T-cell (primary cell): ENCODE results near the gene KBTBD8. TPM values are rescaled to one million over a fixed set of nuclear protein-coding genes. Genes with fewer than 3 reads are reported as not detected.

Experiments used
- ATAC-seq, 4 experiments: fragments of 200-7000 bp in 3 of 4; fragments of 150-1000 bp in 1 of 4; cut with Tn5 transposase; replicated peaks in 1 of 4; 1 replicate in 3 of 4; 2 replicates in 1 of 4; pipeline ENCODE4 v1.10.0; 2021; ENCODE audit warnings: moderate library complexity in 3 of 4, mild to moderate bottlenecking in 2 of 4, moderate number of reproducible peaks in 1 of 4
- CTCF ChIA-PET, 2 donors: fragments of 300-600 bp; sonication (Branson Sonifier 250); formaldehyde crosslinking; loops; one replicate each; lab custom pipeline; 2022; ENCODE audit warnings: antibody characterized with exemption in 2 of 2; lab: Charles Lee
- POLR2A ChIA-PET, 2 donors: fragments of 300-600 bp; sonication (Branson Sonifier 250); formaldehyde crosslinking; loops; one replicate each; lab custom pipeline; 2022; ENCODE audit warnings: antibody characterized with exemption in 2 of 2; lab: Charles Lee
- DNase-seq, 35 experiments: peaks; one replicate each; pipeline versions ENCODE4 v3.0.0 to v3.0.0-alpha.2; 2013 to 2023
- H3K27ac ChIP-seq: one replicate; pipeline ENCODE4 v1.5.1; 2013; ENCODE audit warnings: low read length
- H3K27me3 ChIP-seq, 2 experiments: replicated peaks in 1 of 2; 1 replicate in 1 of 2; 2 replicates in 1 of 2; pipeline versions ENCODE4 v1.6.1 to v1.7.0; 2013; ENCODE audit warnings: low read length in 1 of 2, mixed read lengths in 1 of 2; ENCODE audit not compliant: control insufficient read depth in 2 of 2, insufficient read depth in 2 of 2; ENCODE audit errors: extremely low read depth in 1 of 2
- H3K36me3 ChIP-seq, 2 donors: 1 replicate in 1 of 2; 2 replicates in 1 of 2; pipeline versions ENCODE4 v1.6.1 to v1.7.0; 2013; ENCODE audit warnings: low read length in 1 of 2; ENCODE audit not compliant: control insufficient read depth in 2 of 2, insufficient read depth in 1 of 2; ENCODE audit errors: extremely low read depth in 1 of 2
- H3K4me1 ChIP-seq, 2 experiments: 1 replicate in 1 of 2; 2 replicates in 1 of 2; pipeline versions ENCODE4 v1.6.1 to v1.7.0; 2013; ENCODE audit warnings: low read length in 2 of 2, mixed read lengths in 1 of 2; ENCODE audit not compliant: insufficient read depth in 2 of 2, control insufficient read depth in 1 of 2; ENCODE audit errors: extremely low read depth in 1 of 2
- H3K4me3 ChIP-seq, 2 donors: 1 replicate in 1 of 2; 2 replicates in 1 of 2; pipeline versions ENCODE4 v1.5.1 to v1.7.0; 2013; ENCODE audit warnings: mild to moderate bottlenecking in 2 of 2, low read length in 1 of 2, moderate library complexity in 1 of 2; ENCODE audit not compliant: control insufficient read depth in 1 of 2; ENCODE audit errors: extremely low read depth in 1 of 2
- H3K9me3 ChIP-seq: 2 replicates; pipeline ENCODE4 v1.7.0; 2013
- H3K27ac Mint-ChIP-seq, 2 donors: one replicate each; pipeline ENCODE4 v1.8.0; 2020 to 2021; ENCODE audit warnings: mild to moderate bottlenecking in 2 of 2, mixed read lengths in 2 of 2
- H3K27me3 Mint-ChIP-seq, 2 donors: one replicate each; pipeline ENCODE4 v1.8.0; 2021 to 2022; ENCODE audit warnings: mixed read lengths in 2 of 2
- H3K36me3 Mint-ChIP-seq: one replicate; pipeline ENCODE4 v1.8.0; 2021; ENCODE audit warnings: mixed read lengths
- H3K4me1 Mint-ChIP-seq, 3 donors: one replicate each; pipeline ENCODE4 v1.8.0; 2020 to 2022; ENCODE audit warnings: mixed read lengths in 3 of 3, mild to moderate bottlenecking in 1 of 3
- H3K4me3 Mint-ChIP-seq, 3 donors: one replicate each; pipeline ENCODE4 v1.8.0; 2020 to 2022; ENCODE audit warnings: mild to moderate bottlenecking in 3 of 3, mixed read lengths in 3 of 3, moderate library complexity in 3 of 3
- H3K9me3 Mint-ChIP-seq, 3 donors: one replicate each; pipeline ENCODE4 v1.8.0; 2020 to 2022; ENCODE audit warnings: mixed read lengths in 3 of 3
- WGBS: methylation state at CpG from one replicate; pipeline ENCODE4 v1.1.5; 2013; ENCODE audit warnings: missing lambda C conversion rate; ENCODE audit not compliant: insufficient coverage; 5-methylcytosine and 5-hydroxymethylcytosine counted together
- total RNA-seq, 35 experiments: library from RNA in 6 of 35; stranded (reverse) in 6 of 35; fragments of 120-200 nt in 1 of 35; gene quantifications; one replicate each; pipeline versions ENCODE4 v1.2.1 to v1.2.4 and lab custom pipeline; 2013 to 2026

The KBTBD8 gene
- total RNA-seq, 5 donors from 2014 or later (not counting 1 experiment from before 2014, with no cell fraction given), result 3.3 to 11.5 (median 6.1) TPM

- Mint-ChIP-seq H3K4me3 (no peak overlapping the region), H3K27me3 (peaks cover 21 to 28% of the 10 kb centered on the region in 2 donors), H3K4me1 (peaks cover 5 to 7% (median 6%) of the 10 kb centered on the region in 3 donors), H3K36me3 (no peaks in the 10 kb centered on the region), H3K9me3 (no peaks in the 10 kb centered on the region), H3K27ac (no peak overlapping the region)
- H3K27ac ChIP-seq, result no peak overlapping the region
- peaks cover 2 to 6% of the 10 kb centered on the region in 2 experiments for H3K4me1 ChIP-seq
- H3K36me3 ChIP-seq, result no peaks in the 10 kb centered on the region
- ATAC-seq (no peak), DNase-seq (no peak)
- H3K27me3 ChIP-seq, result no peaks in the 10 kb centered on the region
- CTCF ChIA-PET, result no interaction called here
- H3K9me3 ChIP-seq, result no peaks in the 10 kb centered on the region
- POLR2A ChIA-PET, result no interaction called here
- WGBS, result 67% methylated on average over 1 of the region's 3 CpGs
- H3K4me3 ChIP-seq, result no peak overlapping the region
These were observed 5.0 kb upstream of the KBTBD8 start for GRCh38 chr3:66993082-66993481.

DNA sequence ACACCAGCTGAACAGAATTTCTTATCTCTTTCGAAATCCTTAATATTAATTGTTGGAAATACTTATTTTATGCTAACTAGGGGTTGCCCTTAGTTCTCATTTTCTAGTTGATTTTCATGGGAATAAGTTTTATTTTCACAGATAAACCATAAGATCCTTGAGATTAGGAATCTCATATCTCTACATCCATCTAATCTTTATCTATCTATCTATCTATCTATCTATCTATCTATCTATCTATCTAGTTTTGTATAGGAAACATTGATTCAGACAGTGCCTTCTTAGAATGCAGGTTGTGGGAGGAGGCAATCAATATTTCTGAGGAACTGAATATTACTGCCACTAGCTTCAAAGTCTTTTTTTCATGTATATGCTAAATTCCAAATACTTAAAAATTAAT is 3.5 kb upstream of the KBTBD8 start:
- no CpG with 5 or more reads among the region's 1 CpG for WGBS
- Histone ChIP-seq H3K9me3 (no peaks in the 10 kb centered on the region), H3K4me3 (no peak overlapping the region), H3K27me3 (no peaks in the 10 kb centered on the region), H3K27ac (no peak overlapping the region), H3K36me3 (no peaks in the 10 kb centered on the region), H3K4me1 (peaks cover 6 to 14% of the 10 kb centered on the region in 2 experiments)
- Mint-ChIP-seq H3K27me3 (peaks cover 21 to 28% of the 10 kb centered on the region in 2 donors), H3K27ac (no peak overlapping the region), H3K9me3 (no peaks in the 10 kb centered on the region), H3K4me3 (no peak overlapping the region), H3K36me3 (no peaks in the 10 kb centered on the region), H3K4me1 (peaks cover 14 to 16% (median 15%) of the 10 kb centered on the region in 3 donors)
- no peak for DNase-seq
- CTCF ChIA-PET, result interaction anchor here in 1 of 2 donors (1.0 kb wide), 1 partner anchor 22 kb away, joined by 3 read pairs; no protein-coding TSS in a partner anchor
- ATAC-seq, result no peak
- POLR2A ChIA-PET, result no interaction called here

GRCh38 chr3:66996696-66997095 is 1.4 kb upstream of the KBTBD8 start:
- no peak overlapping the region for H3K4me3 Mint-ChIP-seq
- POLR2A ChIA-PET, result no interaction called here
- WGBS, result 94% methylated on average over 2 of the region's 4 CpGs

GRCh38 chr3:66997560-66998112 is 471 bp upstream of the KBTBD8 start:
- Mint-ChIP-seq H3K4me1 (peaks cover 22 to 33% (median 32%) of the 10 kb centered on the region in 3 donors), H3K36me3 (peaks cover 7% of the 10 kb centered on the region), H3K27ac (peak overlapping the region; percentile 84 to 92), H3K9me3 (no peaks in the 10 kb centered on the region), H3K27me3 (peaks cover 19 to 26% of the 10 kb centered on the region in 2 donors), H3K4me3 (peak overlapping the region; percentile 90 to 95 (median 93))
- Histone ChIP-seq H3K27ac (no peak overlapping the region), H3K36me3 (no peaks in the 10 kb centered on the region), H3K4me3 (peak overlapping the region in 1 of 2 donors; percentile 69), H3K9me3 (no peaks in the 10 kb centered on the region), H3K4me1 (peaks cover 6 to 14% of the 10 kb centered on the region in 2 experiments), H3K27me3 (no peaks in the 10 kb centered on the region)
- POLR2A ChIA-PET, result interaction anchor here in 1 of 2 donors (0.9 to 1.4 kb wide), 4 partner anchors 26 to 950 kb away, joined by 3 to 14 read pairs (median 6); partner anchors contain the start of gene SLC25A26
- WGBS, result 1% methylated on average over 7 of the region's 18 CpGs
- DNase-seq (peak in 12 of 35 experiments; percentile 1 to 92 (median 3)), ATAC-seq (no peak)
- CTCF ChIA-PET, result interaction anchor here (0.6 to 2.3 kb wide), 9 partner anchors 15 to 950 kb away, joined by 3 to 34 read pairs (median 4); no protein-coding TSS in a partner anchor

More at GRCh38 chr3:66996696-66997095, 1.4 kb upstream of the KBTBD8 start:
- Histone ChIP-seq H3K9me3 (no peaks in the 10 kb centered on the region), H3K27ac (no peak overlapping the region), H3K4me1 (peaks cover 6 to 14% of the 10 kb centered on the region in 2 experiments), H3K4me3 (no peak overlapping the region), H3K27me3 (no peaks in the 10 kb centered on the region), H3K36me3 (no peaks in the 10 kb centered on the region)
- ATAC-seq (no peak), DNase-seq (no peak)
- no peaks in the 10 kb centered on the region for H3K9me3 Mint-ChIP-seq
- peaks cover 21 to 28% of the 10 kb centered on the region in 2 donors for H3K27me3 Mint-ChIP-seq
- H3K36me3 Mint-ChIP-seq, result peaks cover 7% of the 10 kb centered on the region
- H3K4me1 Mint-ChIP-seq, result peaks cover 21 to 30% (median 29%) of the 10 kb centered on the region in 3 donors
- CTCF ChIA-PET, result no interaction called here
- no peak overlapping the region for H3K27ac Mint-ChIP-seq

DNA sequence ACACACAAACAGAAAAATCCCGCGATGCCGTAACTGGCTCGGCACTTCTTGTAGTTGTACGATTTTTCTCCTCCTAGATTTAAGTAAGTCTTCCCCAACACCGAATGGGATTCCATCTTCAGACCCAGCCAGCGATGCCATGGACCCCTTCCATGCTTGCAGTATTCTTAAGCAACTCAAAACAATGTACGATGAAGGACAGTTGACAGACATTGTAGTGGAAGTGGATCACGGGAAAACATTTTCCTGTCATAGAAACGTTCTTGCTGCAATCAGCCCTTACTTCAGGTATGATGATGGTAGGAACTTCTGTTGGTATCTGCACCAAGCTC is 763 bp downstream of the KBTBD8 start:
- H3K36me3 ChIP-seq, result peaks cover 0 to 8% of the 10 kb centered on the region in 2 donors
- ChIA-PET POLR2A (interaction anchor here in 1 of 2 donors (0.5 to 1.4 kb wide), 2 partner anchors 665 to 778 kb away, joined by 3 to 6 read pairs; partner anchors contain the start of gene SLC25A26), CTCF (interaction anchor here (1.0 to 2.3 kb wide), 4 partner anchors 27 to 115 kb away, joined by 4 to 34 read pairs (median 9); no protein-coding TSS in a partner anchor)
- no peak for DNase-seq
- Mint-ChIP-seq H3K36me3 (peaks cover 19% of the 10 kb centered on the region), H3K9me3 (no peaks in the 10 kb centered on the region), H3K27ac (peak overlapping the region; percentile 89 to 95), H3K4me3 (peak overlapping the region; percentile 90 to 95 (median 93)), H3K4me1 (peaks cover 24 to 41% (median 39%) of the 10 kb centered on the region in 3 donors), H3K27me3 (peaks cover 8 to 17% of the 10 kb centered on the region in 2 donors)
- no peak for ATAC-seq
- peak overlapping the region; percentile 47 for H3K27ac ChIP-seq
- 4% methylated on average over 5 of the region's 10 CpGs for WGBS
- peaks cover 6 to 14% of the 10 kb centered on the region in 2 experiments for H3K4me1 ChIP-seq
- H3K9me3 ChIP-seq, result no peaks in the 10 kb centered on the region
- peak overlapping the region; percentile 69 to 70 for H3K4me3 ChIP-seq
- no peaks in the 10 kb centered on the region for H3K27me3 ChIP-seq

GRCh38 chr3:67000009-67000408 is 1.9 kb downstream of the KBTBD8 start:
- peaks cover 26% of the 10 kb centered on the region for H3K36me3 Mint-ChIP-seq
- H3K9me3 Mint-ChIP-seq, result no peaks in the 10 kb centered on the region
- ChIA-PET CTCF (interaction anchor here in 1 of 2 donors (0.5 kb wide), 1 partner anchor 28 kb away, joined by 3 read pairs; no protein-coding TSS in a partner anchor), POLR2A (no interaction called here)
- H3K36me3 ChIP-seq, result peaks cover 0 to 10% of the 10 kb centered on the region in 2 donors
- H3K27ac Mint-ChIP-seq, result peak overlapping the region in 1 of 2 donors; percentile 23
- H3K27me3 ChIP-seq, result no peaks in the 10 kb centered on the region
- H3K4me1 ChIP-seq, result peaks cover 6 to 14% of the 10 kb centered on the region in 2 experiments
- WGBS, result no CpG with 5 or more reads among the region's 2 CpGs
- H3K4me1 Mint-ChIP-seq, result peaks cover 34 to 48% (median 47%) of the 10 kb centered on the region in 3 donors
- no peak overlapping the region for H3K4me3 ChIP-seq
- peaks cover 0 to 9% of the 10 kb centered on the region in 2 donors for H3K27me3 Mint-ChIP-seq
- no peak overlapping the region for H3K4me3 Mint-ChIP-seq
- no peaks in the 10 kb centered on the region for H3K9me3 ChIP-seq
- H3K27ac ChIP-seq, result no peak overlapping the region
- DNase-seq (no peak), ATAC-seq (no peak)
